ENCODE data around the gene IL10RA.

IL10RA gene

GRCh38 chr11:118048472-118049370 is 62.5 kb downstream of the IL10RA start:
- DNase-seq, result no peak

- DNase-seq, result no peak
Measured at GRCh38 chr11:118049771-118050170, 63.6 kb downstream of the IL10RA start.

GRCh38 chr11:118050208-118050891 is 64.2 kb downstream of the IL10RA start:
- no peak for DNase-seq

Measured in activated gamma-delta T cell (primary cell).